PFSK-1 (cell line): ENCODE results near the gene MYDGF.

Experiments used
- POLR2AphosphoS5 ChIP-seq: IDR thresholded peaks from 2 replicates; pipeline ENCODE4 v1.6.1; 2012; ENCODE audit warnings: low read depth, mild to moderate bottlenecking, control low read depth, low read length, moderate library complexity
- REST ChIP-seq, 2 experiments: IDR thresholded peaks; 2 replicates each; pipeline versions ENCODE4 v1.6.1 to v1.8.0; 2011 to 2012; ENCODE audit warnings: low read depth in 2 of 2, low read length in 2 of 2, control low read depth in 1 of 2, inconsistent platforms in 1 of 2, mild to moderate bottlenecking in 1 of 2, moderate library complexity in 1 of 2; ENCODE audit not compliant: insufficient read depth in 1 of 2
- SIN3A ChIP-seq: IDR thresholded peaks from 2 replicates; pipeline ENCODE4 v1.6.1; 2012; ENCODE audit warnings: mild to moderate bottlenecking, low read length, moderate library complexity, borderline replicate concordance; ENCODE audit not compliant: insufficient read depth
- TAF1 ChIP-seq: IDR thresholded peaks from 2 replicates; pipeline ENCODE4 v1.6.1; 2012; ENCODE audit warnings: low read length, control low read depth, borderline replicate concordance; ENCODE audit not compliant: insufficient read depth

DNA sequence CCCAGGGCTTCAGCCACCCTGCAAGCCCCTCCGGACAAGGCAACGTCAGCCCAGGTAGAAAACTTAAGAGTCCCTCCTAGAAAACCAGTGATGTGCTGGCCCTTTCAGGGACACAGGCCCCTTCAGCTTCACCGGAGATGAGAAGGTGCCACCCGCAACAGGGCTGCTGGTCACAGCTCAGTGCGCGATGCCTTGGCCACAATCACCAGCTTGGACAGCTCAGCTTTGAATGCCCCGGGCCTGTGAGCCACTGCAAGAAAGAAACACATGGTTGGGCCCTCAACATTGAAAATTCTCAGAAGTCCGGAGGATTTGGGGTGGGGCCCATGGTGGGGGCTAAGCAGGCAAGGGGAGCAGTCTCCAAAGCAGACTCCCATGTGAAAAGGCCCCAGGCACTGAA is 12.3 kb downstream of the MYDGF start:
- TF ChIP-seq POLR2AphosphoS5 (no peak), SIN3A (no peak), TAF1 (no peak), REST (IDR thresholded peaks at IDR 0.05; ENCODE audit: insufficient read depth in 1 of 2, low read depth in 2 of 2, low read length in 2 of 2) (no peak)
